DND-41 (cell line): ENCODE results near the gene RABGAP1L.

Experiments used
- ATAC-seq: fragments of 200-7000 bp; cut with Tn5 transposase; 3 replicates; pipeline ENCODE4 v1.9.1; 2021; ENCODE audit warnings: low read depth; ENCODE audit not compliant: insufficient read depth
- DNase-seq: peaks from one replicate; pipeline ENCODE4 v3.0.0-alpha.2; 2020
- H2AFZ ChIP-seq: 2 replicates; pipeline ENCODE4 v1.6.0; 2012; ENCODE audit warnings: low read depth, low read length
- H3K27ac ChIP-seq: 2 replicates; pipeline ENCODE4 v1.5.1; 2012; ENCODE audit warnings: low read length, inconsistent platforms
- H3K27me3 ChIP-seq: fragments of 200-600 bp; sonication (generic); 2 replicates; pipeline ENCODE4 v1.6.0; 2012; ENCODE audit warnings: low read length, mild to moderate bottlenecking, inconsistent platforms; ENCODE audit not compliant: insufficient read depth, poor library complexity
- H3K36me3 ChIP-seq: 2 replicates; pipeline ENCODE4 v1.5.1; 2012; ENCODE audit warnings: low read length, inconsistent platforms; ENCODE audit not compliant: insufficient read depth
- H3K4me1 ChIP-seq: 2 replicates; pipeline ENCODE4 v1.5.1; 2012; ENCODE audit warnings: mild to moderate bottlenecking, low read length; ENCODE audit not compliant: insufficient read depth
- H3K4me2 ChIP-seq: 2 replicates; pipeline ENCODE4 v1.6.0; 2012; ENCODE audit warnings: mild to moderate bottlenecking, moderate library complexity, low read length, inconsistent platforms; ENCODE audit not compliant: insufficient read depth
- H3K4me3 ChIP-seq, 2 experiments: fragments of 200-600 bp in 1 of 2; shearing (Covaris generic) in 1 of 2; 2 replicates each; pipeline ENCODE4 v1.5.1; 2012 to 2016; ENCODE audit warnings: inconsistent platforms in 2 of 2, low read length in 2 of 2, mild to moderate bottlenecking in 2 of 2, low read depth in 1 of 2, moderate library complexity in 1 of 2
- H3K79me2 ChIP-seq: 2 replicates; pipeline ENCODE4 v1.6.0; 2012; ENCODE audit warnings: low read length, inconsistent platforms; ENCODE audit not compliant: insufficient read depth
- H3K9ac ChIP-seq: 2 replicates; pipeline ENCODE4 v1.6.0; 2012; ENCODE audit warnings: low read depth, mild to moderate bottlenecking, inconsistent platforms, low read length, moderate library complexity
- H3K9me3 ChIP-seq: 2 replicates; pipeline ENCODE4 v1.5.1; 2012; ENCODE audit warnings: low read length, moderate library complexity, mild to moderate bottlenecking, inconsistent platforms; ENCODE audit not compliant: insufficient read depth, severe bottlenecking
- H4K20me1 ChIP-seq: 2 replicates; pipeline ENCODE4 v1.6.0; 2012; ENCODE audit warnings: low read length; ENCODE audit not compliant: insufficient read depth
- EZH2 ChIP-seq: IDR thresholded peaks from 3 replicates; pipeline ENCODE4 v1.6.1; 2012; ENCODE audit warnings: borderline replicate concordance, low read depth, mild to moderate bottlenecking, moderate library complexity, low read length, inconsistent platforms; ENCODE audit not compliant: severe bottlenecking
- TF ChIP-seq, protein P1 (sequence below): IDR thresholded peaks from 2 replicates; pipeline ENCODE4 v1.5.1; 2012; ENCODE audit warnings: borderline replicate concordance, low read length, moderate library complexity, mild to moderate bottlenecking; ENCODE audit not compliant: poor library complexity, severe bottlenecking; ENCODE audit errors: extremely low read depth

Gene RABGAP1L

DNA sequence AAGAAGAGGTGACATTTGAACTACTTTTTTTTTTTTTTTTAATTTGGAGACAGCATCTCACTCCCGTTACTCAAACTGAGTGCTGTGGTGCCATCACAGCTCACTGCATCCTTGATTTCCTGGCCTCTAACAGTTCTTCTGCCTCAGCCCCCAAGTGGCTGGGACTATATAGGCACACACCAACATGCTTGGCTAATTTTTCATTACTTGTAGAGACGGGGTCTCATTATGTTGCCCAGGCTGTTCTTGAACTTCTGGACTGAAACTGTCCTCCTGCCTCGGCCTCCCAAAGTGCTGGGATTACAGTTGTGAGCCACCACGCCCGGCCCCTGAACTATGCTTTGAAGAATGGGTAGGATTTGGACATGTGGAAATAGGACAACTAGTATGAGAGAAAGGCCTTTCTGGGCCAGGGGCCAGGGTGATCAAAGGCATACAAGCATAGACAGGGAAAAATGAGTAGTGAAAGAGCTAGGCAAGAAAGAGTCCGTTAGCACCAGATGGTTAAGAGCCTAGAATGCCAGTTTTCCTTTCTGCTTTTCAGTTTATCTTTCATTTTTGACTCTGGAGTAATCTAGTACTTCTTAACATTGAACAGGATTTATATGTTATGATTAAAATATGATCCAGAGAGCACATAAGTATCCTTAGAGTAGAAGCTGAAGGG lies 6.3 kb downstream of the RABGAP1L start:
- H3K4me2 ChIP-seq, result no peak overlapping the region
- H3K4me1 ChIP-seq, result peaks cover 8% of the 10 kb centered on the region
- DNase-seq (no peak), ATAC-seq (peak; percentile 44; the same call in 1 of the 3 replicates)
- no peak overlapping the region for H3K9ac ChIP-seq
- no peaks in the 10 kb centered on the region for H4K20me1 ChIP-seq
- H2AFZ ChIP-seq, result no peak overlapping the region
- no peaks in the 10 kb centered on the region for H3K9me3 ChIP-seq
- peaks cover 49% of the 10 kb centered on the region for H3K79me2 ChIP-seq
- H3K27me3 ChIP-seq, result no peaks in the 10 kb centered on the region
- no peaks in the 10 kb centered on the region for H3K36me3 ChIP-seq
- no peak overlapping the region for H3K4me3 ChIP-seq
- no peak for TF ChIP-seq EZH2
- TF ChIP-seq, protein P1, sequence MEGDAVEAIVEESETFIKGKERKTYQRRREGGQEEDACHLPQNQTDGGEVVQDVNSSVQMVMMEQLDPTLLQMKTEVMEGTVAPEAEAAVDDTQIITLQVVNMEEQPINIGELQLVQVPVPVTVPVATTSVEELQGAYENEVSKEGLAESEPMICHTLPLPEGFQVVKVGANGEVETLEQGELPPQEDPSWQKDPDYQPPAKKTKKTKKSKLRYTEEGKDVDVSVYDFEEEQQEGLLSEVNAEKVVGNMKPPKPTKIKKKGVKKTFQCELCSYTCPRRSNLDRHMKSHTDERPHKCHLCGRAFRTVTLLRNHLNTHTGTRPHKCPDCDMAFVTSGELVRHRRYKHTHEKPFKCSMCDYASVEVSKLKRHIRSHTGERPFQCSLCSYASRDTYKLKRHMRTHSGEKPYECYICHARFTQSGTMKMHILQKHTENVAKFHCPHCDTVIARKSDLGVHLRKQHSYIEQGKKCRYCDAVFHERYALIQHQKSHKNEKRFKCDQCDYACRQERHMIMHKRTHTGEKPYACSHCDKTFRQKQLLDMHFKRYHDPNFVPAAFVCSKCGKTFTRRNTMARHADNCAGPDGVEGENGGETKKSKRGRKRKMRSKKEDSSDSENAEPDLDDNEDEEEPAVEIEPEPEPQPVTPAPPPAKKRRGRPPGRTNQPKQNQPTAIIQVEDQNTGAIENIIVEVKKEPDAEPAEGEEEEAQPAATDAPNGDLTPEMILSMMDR, result peak; percentile 17
- H3K27ac ChIP-seq, result no peak overlapping the region

DNA sequence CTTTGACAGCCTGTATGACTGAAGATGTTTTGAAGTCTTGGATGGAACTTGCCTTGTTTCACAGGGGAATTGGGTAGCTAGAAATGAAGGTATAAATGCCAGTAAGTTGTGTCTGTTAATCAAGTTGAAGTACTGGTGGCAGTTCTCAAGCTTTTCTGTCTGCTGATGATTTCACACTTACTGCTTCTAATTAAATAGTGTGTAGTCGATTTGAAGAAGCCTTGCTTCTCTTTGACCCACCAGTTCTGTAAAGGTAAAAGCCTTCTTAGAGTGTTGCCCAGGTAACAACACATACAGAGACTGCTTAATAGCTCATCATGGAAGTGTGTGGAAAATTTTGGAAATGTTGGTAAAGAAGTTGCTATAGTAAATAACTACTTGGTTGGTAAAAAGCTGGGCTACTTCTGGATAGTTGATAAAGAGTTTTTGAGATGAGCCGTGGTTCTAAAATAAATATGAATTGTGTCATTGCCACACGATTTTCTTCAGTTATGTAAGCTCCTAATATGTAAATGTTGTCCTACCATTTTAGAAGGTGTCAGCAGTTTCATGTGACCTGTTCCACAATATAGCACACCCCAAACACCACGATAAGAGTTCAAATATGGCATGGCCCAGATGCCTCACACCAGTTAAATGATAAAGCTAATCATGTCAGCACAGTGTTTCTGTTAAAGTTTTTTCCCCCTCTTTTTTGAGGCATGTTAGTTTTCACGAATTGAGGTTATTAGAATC lies 7.4 kb downstream of the RABGAP1L start:
- no peaks in the 10 kb centered on the region for H4K20me1 ChIP-seq
- no peak overlapping the region for H3K9ac ChIP-seq
- ATAC-seq, result no peak
- no peak overlapping the region for H3K4me2 ChIP-seq
- H3K79me2 ChIP-seq, result peaks cover 41% of the 10 kb centered on the region
- H3K36me3 ChIP-seq, result no peaks in the 10 kb centered on the region
- no peak overlapping the region for H3K4me3 ChIP-seq
- no peak overlapping the region for H3K27ac ChIP-seq
- no peaks in the 10 kb centered on the region for H3K27me3 ChIP-seq
- DNase-seq, result no peak
- no peak overlapping the region for H2AFZ ChIP-seq
- TF ChIP-seq EZH2, result no peak
- TF ChIP-seq, protein P1, result no peak
- peaks cover 1% of the 10 kb centered on the region; the same call in 1 of the 2 replicates for H3K4me1 ChIP-seq
- H3K9me3 ChIP-seq, result no peaks in the 10 kb centered on the region

DNA sequence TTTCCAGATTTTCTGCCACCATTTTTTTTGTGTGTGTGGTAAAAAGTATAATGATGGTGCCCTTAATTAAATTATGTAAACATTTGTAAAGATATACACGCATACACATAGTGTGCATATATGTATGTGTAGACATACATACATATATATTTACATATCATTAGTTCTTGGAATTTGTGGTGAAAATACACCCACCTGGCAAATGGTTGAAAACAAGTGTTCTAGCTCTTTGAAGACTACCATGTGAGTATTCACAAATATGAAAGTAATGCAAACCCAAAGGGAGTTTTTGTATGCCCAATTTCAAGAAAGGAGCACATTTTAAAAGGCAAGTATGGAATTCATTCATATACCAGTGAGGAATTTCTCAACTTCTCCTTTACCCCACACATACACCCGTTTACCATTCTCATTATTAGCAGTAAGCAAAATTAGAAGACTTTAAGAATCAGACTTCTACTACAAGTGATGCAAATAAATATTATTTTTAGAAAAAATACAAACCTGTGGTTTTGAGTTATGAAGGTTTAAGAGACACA lies 8.0 kb downstream of the RABGAP1L start:
- Histone ChIP-seq H3K27me3 (no peaks in the 10 kb centered on the region), H3K36me3 (no peaks in the 10 kb centered on the region), H3K79me2 (peaks cover 40% of the 10 kb centered on the region), H2AFZ (no peak overlapping the region), H4K20me1 (no peaks in the 10 kb centered on the region), H3K9me3 (no peaks in the 10 kb centered on the region), H3K4me3 (no peak overlapping the region), H3K9ac (no peak overlapping the region), H3K4me1 (no peaks in the 10 kb centered on the region), H3K27ac (no peak overlapping the region), H3K4me2 (no peak overlapping the region)
- ATAC-seq (no peak), DNase-seq (no peak)
- TF ChIP-seq EZH2, result no peak
- TF ChIP-seq, protein P1, result no peak
